ENCODE measurements around the gene CLUH.

The CLUH gene, protein sequence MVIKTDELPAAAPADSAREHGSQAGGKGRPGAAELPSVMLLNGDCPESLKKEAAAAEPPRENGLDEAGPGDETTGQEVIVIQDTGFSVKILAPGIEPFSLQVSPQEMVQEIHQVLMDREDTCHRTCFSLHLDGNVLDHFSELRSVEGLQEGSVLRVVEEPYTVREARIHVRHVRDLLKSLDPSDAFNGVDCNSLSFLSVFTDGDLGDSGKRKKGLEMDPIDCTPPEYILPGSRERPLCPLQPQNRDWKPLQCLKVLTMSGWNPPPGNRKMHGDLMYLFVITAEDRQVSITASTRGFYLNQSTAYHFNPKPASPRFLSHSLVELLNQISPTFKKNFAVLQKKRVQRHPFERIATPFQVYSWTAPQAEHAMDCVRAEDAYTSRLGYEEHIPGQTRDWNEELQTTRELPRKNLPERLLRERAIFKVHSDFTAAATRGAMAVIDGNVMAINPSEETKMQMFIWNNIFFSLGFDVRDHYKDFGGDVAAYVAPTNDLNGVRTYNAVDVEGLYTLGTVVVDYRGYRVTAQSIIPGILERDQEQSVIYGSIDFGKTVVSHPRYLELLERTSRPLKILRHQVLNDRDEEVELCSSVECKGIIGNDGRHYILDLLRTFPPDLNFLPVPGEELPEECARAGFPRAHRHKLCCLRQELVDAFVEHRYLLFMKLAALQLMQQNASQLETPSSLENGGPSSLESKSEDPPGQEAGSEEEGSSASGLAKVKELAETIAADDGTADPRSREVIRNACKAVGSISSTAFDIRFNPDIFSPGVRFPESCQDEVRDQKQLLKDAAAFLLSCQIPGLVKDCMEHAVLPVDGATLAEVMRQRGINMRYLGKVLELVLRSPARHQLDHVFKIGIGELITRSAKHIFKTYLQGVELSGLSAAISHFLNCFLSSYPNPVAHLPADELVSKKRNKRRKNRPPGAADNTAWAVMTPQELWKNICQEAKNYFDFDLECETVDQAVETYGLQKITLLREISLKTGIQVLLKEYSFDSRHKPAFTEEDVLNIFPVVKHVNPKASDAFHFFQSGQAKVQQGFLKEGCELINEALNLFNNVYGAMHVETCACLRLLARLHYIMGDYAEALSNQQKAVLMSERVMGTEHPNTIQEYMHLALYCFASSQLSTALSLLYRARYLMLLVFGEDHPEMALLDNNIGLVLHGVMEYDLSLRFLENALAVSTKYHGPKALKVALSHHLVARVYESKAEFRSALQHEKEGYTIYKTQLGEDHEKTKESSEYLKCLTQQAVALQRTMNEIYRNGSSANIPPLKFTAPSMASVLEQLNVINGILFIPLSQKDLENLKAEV (N-terminal part only)

GRCh38 chr17:2711608-2712299, at the start of gene CLUH:
Gene CLUH, minus strand, starts transcription at chr17:2711764. Its CDS starts 103 bp downstream, at chr17:2711661.
- peak; percentile 98 for DNase-seq (ENCODE audit: low read depth)

- no peak for DNase-seq (ENCODE audit: low read depth)
Observed at GRCh38 chr17:2758870-2759269, 47.3 kb upstream of the CLUH start.

GRCh38 chr17:2755891-2756724, 44.5 kb upstream of the CLUH start:
- DNase-seq (ENCODE audit: low read depth) = no peak

DNA sequence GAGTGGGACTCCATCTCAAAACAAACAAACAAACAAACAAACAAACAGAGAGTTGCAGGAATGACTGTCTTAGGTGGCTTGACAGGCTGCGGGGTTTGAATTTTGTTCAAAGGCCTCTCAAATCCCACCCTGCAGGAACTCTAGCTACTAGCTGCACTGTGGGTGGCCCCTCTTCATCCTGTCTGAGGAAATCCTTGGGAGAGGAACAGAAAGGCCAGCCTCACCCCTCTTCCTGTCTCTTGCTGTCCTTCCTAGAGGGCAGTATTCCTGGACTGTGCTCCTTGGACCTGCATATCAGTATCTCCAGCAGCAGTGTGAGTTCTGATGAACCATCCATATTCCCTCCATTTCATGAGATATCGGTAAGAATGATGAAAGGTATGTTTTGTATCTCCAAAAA, 39.9 kb upstream of the CLUH start:
- no peak for DNase-seq (ENCODE audit: low read depth)

DNA sequence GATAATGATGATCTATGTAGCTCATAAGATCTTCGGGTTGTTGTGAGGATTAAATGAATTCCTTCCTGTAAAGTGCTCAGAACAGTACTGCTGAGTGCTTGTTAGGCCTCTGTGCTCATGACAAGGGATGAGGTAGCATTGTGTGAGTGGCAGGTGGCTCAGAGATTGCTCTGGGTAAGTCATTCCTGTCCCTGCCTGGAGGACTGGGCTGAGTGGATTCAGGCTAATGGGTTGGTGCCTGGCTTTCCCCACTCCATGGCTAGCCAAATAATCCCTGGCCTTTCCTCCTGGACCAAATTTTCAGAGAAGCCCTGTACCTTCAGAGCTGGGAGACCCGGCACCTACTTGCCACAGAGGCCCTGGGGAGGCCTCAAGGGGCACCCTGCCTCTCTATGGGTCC, 39.2 kb upstream of the CLUH start:
- DNase-seq (ENCODE audit: low read depth) = no peak

DNA sequence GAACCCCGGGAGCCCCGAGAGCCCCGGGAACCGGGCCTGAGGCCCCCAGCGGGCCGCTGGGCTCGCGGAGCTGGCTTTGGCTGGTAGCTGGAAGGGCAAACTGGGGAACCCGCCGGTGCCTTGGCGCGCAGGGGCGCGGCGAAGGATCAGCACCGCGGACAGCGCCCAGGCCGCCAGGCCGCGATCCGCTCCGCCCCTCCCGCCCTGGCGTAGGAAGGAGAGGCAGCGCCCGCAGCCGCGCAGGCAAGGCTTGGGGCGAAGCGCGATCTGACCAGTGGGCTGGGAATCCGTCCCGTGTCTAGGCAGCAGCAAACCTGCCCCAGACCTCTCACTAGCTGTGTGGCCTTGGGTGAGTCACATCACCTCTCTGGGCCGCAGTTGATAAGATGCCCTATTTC, 38.2 kb upstream of the CLUH start:
- DNase-seq (ENCODE audit: low read depth) = peak; percentile 53

- DNase-seq (ENCODE audit: low read depth) = no peak
Observed at GRCh38 chr17:2749058-2749783, 37.7 kb upstream of the CLUH start, which contains the start of gene CCDC92B. Gene CCDC92B, minus strand, starts transcription at chr17:2749652. Its CDS starts 14,507 bp downstream, at chr17:2735145.

DNA sequence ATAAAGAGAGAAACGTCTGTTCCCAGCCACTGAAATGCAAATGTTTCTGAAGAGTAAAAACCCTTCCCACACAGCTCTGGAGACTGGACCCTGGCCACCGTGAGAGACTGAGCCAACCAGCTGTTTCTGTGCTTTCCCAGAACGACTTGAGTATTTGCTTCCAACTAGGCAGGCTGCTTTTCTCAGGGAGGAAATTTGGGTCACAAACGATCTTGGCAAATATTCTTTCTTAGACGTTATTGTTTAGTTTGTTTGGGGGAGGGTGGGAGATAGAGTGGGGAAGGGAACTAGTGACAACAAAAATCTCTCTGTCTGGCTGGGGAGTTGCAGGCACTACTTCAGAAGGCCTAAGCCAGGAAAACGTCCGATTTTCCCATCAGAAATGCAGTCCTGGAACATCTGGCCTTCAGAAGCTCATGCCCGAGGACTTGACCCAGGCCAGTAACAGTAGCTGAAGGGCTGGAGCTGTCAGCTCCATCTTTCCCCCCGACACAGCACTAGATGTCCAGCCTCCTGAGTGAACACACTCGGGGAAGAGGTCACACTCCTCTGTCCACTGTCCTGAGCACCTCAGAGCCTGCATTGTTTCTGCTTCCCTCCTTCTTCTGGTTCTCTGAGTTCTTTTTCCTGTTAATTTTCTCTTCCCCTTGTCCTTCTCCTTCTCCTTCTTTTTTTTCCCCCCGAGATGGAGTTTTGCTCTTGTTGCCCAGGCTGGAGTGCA, 33.9 kb upstream of the CLUH start:
- no peak for DNase-seq (ENCODE audit: low read depth)

GRCh38 chr17:2737693-2738092, 26.1 kb upstream of the CLUH start:
- no peak for DNase-seq (ENCODE audit: low read depth)

DNA sequence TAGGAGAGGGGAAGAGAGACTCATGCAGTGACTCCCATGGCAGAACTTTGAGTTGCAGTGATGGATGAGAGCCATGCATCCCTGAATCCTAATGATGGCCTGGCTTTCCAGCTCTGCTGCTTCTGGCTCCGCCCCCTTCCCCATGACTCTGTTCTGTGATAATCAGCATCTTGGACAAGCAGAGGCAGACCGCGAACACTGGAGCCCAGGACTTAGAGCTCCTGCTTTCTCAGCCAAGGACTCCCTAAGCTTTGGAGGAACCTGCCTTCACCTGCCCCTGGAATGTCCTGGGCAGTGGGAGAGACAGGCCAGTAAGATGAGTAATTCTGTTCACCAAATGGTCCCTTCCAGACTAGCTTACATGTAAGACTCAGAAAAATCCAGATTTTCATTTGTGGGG, 25.4 kb upstream of the CLUH start:
- DNase-seq (ENCODE audit: low read depth) = no peak

DNA sequence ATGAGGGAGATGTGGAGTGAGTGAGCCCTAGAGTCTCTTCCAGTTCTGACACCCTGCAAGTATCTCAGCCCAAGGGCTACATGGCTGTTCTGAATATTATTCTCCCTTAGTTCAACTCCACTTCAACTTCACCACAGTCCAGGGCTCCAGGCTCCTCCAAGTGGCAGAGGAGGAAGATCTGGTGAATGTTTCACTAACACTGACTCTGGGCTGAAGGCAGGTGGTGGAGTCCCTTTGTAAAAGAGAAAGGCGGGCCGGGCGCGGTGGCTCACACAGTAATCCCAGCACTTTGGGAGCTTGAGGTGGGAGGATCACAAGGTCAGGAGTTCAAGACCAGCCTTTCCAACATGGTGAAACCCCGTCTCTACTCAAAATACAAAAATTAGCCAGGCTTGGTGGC, 24.3 kb upstream of the CLUH start:
- DNase-seq (ENCODE audit: low read depth) = no peak

GRCh38 chr17:2734939-2735338, 23.4 kb upstream of the CLUH start:
- no peak for DNase-seq (ENCODE audit: low read depth)

DNA sequence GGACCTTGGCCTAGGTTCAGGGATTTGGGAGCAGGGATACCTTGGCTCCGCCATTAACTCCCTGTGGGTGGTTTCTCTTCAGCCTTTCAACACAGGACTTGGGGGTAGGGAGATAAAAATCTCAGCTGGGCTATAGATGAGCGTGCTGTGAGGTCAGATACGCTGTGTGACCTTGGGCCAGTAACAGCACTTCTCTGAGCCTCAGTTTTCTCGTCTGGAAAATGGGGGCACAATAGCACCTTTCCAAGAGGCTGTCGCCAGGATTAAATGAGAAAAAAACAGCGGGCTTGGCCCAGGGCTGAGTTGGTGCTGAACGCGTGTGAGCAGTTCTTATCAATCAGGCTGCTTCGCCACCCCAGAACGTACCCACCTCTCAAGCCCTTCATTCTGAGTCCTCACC, 20.2 kb upstream of the CLUH start:
- no peak for DNase-seq (ENCODE audit: low read depth)

GRCh38 chr17:2730764-2731353, 19.3 kb upstream of the CLUH start:
- DNase-seq (ENCODE audit: low read depth) = no peak

GRCh38 chr17:2724784-2725164, 13.2 kb upstream of the CLUH start:
- DNase-seq (ENCODE audit: low read depth) = no peak

- no peak for DNase-seq (ENCODE audit: low read depth)
Observed at GRCh38 chr17:2723997-2724783, 12.6 kb upstream of the CLUH start.

DNA sequence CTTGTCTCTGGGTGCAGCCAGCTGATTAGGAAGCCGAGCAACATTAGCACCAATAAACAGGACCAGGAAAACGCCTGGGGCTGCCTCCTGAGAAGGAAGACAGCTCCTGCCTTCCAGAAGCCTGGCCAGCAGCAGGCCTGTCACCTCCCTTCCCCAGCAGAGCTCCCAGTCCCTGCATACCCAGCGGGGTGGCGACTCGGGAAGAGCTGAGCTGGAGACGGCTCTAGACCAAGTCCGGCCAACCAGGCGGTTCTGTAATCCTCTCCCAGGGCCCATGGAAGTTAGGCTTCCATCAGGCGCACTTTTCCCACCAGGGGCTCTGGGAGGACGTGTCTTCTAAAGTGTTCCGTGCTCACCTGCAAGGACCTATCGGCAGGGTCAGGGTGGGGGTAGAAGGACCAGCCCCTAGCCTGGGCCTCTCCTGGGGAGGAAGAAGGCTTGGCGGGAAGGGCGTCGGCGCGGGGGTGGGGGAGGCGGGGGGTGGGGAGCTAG, 12.0 kb upstream of the CLUH start:
- no peak for DNase-seq (ENCODE audit: low read depth)

- no peak for DNase-seq (ENCODE audit: low read depth)
Observed at GRCh38 chr17:2722611-2723010, 11.0 kb upstream of the CLUH start.

Measured in stimulated activated CD8-positive, alpha-beta memory T cell treated with anti-CD3 and anti-CD28 coated beads, Interleukin-12 subunit alpha, Interleukin-12 subunit beta, amount 100 ng/mL, for 4 hours (primary cell).